Effector memory CD8-positive, alpha-beta T cell (primary cell): ENCODE measurements around the gene NRDE2.
"Not testable (repeated sequence)": the region's sequence is repeated elsewhere in the genome, so short reads cannot be mapped to it uniquely, and the experiment has no call there.

Source experiments
- ATAC-seq: fragments of 150-1000 bp; cut with Tn5 transposase; replicated peaks from 2 replicates; pipeline ENCODE4 v1.10.0; 2021; ENCODE audit warnings: mild to moderate bottlenecking, moderate library complexity
- DNase-seq, 3 experiments: peaks; one replicate each; pipeline ENCODE4 v3.0.0; 2021
- H3K27ac Mint-ChIP-seq, 2 donors: one replicate each; pipeline ENCODE4 v1.8.0; 2022; ENCODE audit warnings: mild to moderate bottlenecking in 2 of 2, mixed read lengths in 2 of 2, moderate library complexity in 2 of 2
- H3K27me3 Mint-ChIP-seq, 2 donors: one replicate each; pipeline ENCODE4 v1.8.0; 2022; ENCODE audit warnings: mixed read lengths in 2 of 2
- H3K36me3 Mint-ChIP-seq: one replicate; pipeline ENCODE4 v1.8.0; 2022; ENCODE audit warnings: mild to moderate bottlenecking, moderate library complexity, mixed read lengths; ENCODE audit not compliant: insufficient read depth
- H3K4me1 Mint-ChIP-seq, 2 donors: one replicate each; pipeline ENCODE4 v1.8.0; 2022; ENCODE audit warnings: low read depth in 2 of 2, mixed read lengths in 2 of 2
- H3K4me3 Mint-ChIP-seq, 2 donors: one replicate each; pipeline ENCODE4 v1.8.0; 2022; ENCODE audit warnings: mild to moderate bottlenecking in 2 of 2, mixed read lengths in 2 of 2, moderate library complexity in 2 of 2
- H3K9me3 Mint-ChIP-seq, 2 donors: one replicate each; pipeline ENCODE4 v1.8.0; 2022; ENCODE audit warnings: mixed read lengths in 2 of 2

The NRDE2 gene

DNA sequence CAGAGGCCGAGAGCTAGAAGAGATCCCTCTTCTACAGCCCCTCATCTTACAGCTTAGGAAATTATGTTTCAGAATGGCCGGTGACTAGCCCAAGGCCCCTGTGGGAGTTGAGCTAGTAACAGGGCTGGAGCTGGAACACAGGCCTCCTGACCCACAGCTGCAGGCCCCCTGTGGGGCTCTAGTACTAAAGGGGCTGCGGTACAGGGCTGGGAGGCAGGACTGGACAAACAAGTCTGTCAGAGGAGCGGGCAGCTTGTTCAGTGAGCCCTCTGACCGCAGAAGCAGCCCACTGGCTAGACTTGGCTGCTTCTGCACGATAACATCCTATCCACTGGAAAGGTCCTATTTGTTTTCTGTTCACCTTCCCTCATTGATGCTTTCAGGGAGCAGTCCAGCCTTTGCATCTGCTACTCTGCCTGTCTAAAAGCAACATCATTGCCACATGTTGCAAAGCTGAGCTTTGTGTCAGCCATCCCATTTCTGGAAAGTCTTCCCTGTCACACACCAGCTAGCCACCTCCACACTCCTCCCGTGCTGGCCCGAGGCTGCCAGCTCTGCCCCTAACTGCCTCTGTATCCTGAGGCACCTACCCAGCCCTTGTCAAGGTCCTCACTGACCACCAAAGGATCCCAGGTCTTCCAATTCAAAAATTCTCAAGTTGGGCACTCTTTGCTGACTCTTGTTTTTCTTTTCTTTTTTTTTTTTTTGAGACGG, 65.1 kb downstream of the NRDE2 start:
- DNase-seq (no peak), ATAC-seq (no peak)
- Mint-ChIP-seq H3K9me3 (no peaks in the 10 kb centered on the region), H3K27me3 (no peaks in the 10 kb centered on the region), H3K4me1 (peaks cover 3 to 5% of the 10 kb centered on the region in 2 donors), H3K4me3 (no peak overlapping the region), H3K36me3 (peaks cover 85% of the 10 kb centered on the region), H3K27ac (peak overlapping the region in 1 of 2 donors; percentile 38)

DNA sequence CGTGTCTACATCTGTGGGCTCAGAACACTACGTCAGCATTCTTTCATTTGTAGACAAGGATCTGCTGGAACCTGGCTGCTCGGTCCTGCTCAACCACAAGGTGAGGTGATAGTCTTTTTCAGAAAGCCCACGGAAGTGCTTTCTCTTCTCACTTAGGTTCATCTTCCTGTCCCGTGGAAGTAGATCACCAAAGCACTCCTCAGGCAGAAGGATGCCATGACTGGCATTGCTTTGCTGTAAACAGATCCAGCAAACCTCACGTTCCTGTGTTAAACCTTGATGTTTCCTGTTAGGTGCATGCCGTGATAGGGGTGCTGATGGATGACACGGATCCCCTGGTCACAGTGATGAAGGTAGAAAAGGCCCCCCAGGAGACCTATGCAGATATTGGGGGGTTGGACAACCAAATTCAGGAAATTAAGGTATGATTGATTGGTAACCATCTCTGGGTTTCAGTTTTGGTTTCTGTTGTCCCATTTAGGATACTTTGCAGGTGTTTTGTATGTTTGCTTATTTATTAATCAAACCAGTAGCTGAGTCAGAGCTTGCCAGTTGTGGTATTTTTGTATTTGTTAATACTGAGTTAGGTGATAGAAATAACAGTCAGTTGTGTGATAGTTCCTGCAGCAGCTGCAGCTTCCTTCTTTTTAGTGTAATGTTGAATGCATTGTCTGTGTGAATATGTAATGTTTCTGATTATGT, 67.8 kb downstream of the NRDE2 start:
- H3K27ac Mint-ChIP-seq = peak overlapping the region; percentile 81 to 86
- H3K4me1 Mint-ChIP-seq = peaks cover 5 to 9% of the 10 kb centered on the region in 2 donors
- H3K9me3 Mint-ChIP-seq = no peaks in the 10 kb centered on the region
- H3K4me3 Mint-ChIP-seq = peak overlapping the region in 1 of 2 donors; percentile 42
- ATAC-seq (peak; percentile 90), DNase-seq (peak in 2 of 3 experiments; percentile 28 to 30)
- H3K36me3 Mint-ChIP-seq = peaks cover 81% of the 10 kb centered on the region
- H3K27me3 Mint-ChIP-seq = no peaks in the 10 kb centered on the region

DNA sequence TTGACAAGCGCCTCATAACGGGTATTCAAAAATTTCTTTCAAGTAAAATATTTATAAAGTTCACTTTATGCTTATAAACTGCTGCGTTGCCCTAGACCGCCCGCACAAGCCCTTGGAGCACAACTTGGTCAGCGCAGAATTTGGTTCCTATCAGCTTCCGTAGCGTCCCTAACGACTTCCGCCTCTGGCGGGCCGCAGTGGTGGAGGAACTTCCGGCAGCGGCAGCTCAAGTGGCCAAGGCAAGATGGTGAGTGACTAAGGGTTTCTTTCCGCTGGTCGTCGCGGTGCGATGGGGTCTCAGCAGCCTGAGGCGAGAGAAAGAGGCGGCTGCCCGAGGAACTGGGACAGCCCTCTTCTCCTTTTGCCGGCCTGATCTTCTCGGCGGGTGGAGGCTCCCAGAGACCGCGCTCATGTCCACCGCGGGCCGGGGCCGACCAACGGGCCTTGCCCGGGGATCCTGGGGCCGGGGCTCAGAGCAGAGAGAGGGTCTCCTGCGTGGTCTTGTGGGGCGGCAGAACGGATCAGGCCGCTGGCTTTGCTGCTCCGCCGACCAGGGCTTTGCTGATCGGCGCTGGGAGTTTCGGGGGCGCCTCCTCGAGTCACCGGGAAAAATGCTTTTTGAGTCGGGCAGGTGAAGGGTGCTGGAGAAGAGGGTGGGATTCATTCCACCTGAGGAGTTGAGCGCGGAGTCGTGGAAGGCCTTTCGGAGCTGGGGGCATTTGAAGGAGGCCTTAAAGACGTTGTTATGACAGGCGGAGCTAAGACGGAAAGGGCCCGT, 75.2 kb downstream of the NRDE2 start, which contains the start of gene PSMC1:
PSMC1 (plus strand) TSS at position 200 of the 778 bp plus-strand sequence; CDS start at position 245, 45 bp downstream.
- Mint-ChIP-seq H3K4me3 (peak within 1 kb of the TSS; percentile 91 to 95), H3K4me1 (peaks cover 25 to 33% of the 10 kb centered on the region in 2 donors), H3K9me3 (peaks cover 3 to 9% of the 10 kb centered on the region in 2 donors), H3K36me3 (peaks cover 26% of the 10 kb centered on the region), H3K27me3 (peaks cover 13 to 15% of the 10 kb centered on the region in 2 donors), H3K27ac (peak within 1 kb of the TSS; percentile 97)
- DNase-seq = peak; percentile 73 to 85 (median 74)
- ATAC-seq = peak; percentile 96

DNA sequence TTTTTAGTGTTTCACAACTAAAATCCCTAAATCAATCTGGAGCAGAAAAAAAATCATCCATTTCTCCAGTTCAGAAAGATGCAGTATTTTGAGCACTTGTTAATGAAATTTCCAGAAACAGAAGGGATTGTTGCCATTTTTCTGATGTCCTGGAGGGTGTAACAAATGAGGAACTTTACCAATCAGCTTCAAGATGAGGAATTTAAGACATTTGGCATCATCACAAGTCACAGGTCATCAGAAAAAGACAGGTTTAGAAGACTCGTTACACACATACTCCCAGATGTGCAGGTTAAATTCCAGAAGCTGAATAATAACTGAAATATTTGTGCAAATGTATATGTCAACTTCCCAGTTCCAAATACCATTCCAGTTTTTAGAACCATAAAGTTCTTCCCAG, 75.9 kb downstream of the NRDE2 start:
- Mint-ChIP-seq H3K9me3 (peaks cover 3 to 9% of the 10 kb centered on the region in 2 donors), H3K27me3 (peaks cover 13 to 15% of the 10 kb centered on the region in 2 donors), H3K4me3 (peak overlapping the region; percentile 91 to 95), H3K36me3 (peaks cover 23% of the 10 kb centered on the region), H3K27ac (peak overlapping the region; percentile 97), H3K4me1 (peaks cover 25 to 29% of the 10 kb centered on the region in 2 donors)
- DNase-seq (no peak), ATAC-seq (no peak)

DNA sequence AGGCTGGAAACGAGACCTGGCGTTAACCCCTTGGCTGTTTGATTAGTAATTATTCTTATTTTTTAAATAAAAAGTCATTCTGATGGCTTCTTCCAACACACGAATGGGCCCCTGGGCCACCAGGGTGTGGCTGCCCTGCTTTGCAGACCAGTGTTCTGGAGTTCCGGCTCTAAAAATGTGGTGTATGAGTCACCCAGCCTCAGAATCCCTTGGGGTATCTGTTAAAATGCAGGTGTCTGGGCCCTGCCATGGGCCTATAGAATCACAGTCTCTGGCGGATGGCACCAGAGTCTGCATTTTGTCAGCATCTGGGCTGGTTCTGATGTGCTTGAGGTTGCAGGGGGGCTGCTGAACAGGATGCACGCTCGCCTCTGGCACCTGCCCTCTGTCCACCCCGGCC, 77.9 kb downstream of the NRDE2 start:
- Mint-ChIP-seq H3K36me3 (peaks cover 8% of the 10 kb centered on the region), H3K4me3 (no peak overlapping the region), H3K4me1 (peaks cover 24 to 27% of the 10 kb centered on the region in 2 donors), H3K27ac (no peak overlapping the region), H3K9me3 (peaks cover 3 to 9% of the 10 kb centered on the region in 2 donors), H3K27me3 (peaks cover 19 to 28% of the 10 kb centered on the region in 2 donors)
- ATAC-seq (no peak), DNase-seq (no peak)

DNA sequence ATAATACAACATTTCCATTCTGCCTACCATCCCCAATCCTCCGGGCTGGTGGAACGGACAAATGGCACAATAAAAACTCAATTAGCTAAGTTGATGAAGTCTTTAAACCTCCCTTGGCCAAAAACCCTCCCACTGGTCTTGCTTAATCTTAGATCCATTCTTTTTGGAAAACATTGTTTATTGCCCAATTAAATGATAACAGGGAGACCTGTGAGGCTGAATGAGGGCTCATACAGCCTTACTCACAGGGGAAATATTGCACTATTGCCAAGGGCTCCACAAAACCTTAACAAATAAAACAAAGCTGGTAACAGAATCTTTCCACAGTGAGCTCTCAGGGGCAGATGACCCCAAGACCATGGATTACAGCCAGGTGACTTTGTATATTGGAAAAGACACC, 83.1 kb downstream of the NRDE2 start:
- H3K27ac Mint-ChIP-seq = no peak overlapping the region
- H3K27me3 Mint-ChIP-seq = peaks cover 30 to 37% of the 10 kb centered on the region in 2 donors
- DNase-seq (no peak), ATAC-seq (no peak)
- no peaks in the 10 kb centered on the region for H3K4me1 Mint-ChIP-seq
- peaks cover 3% of the 10 kb centered on the region for H3K36me3 Mint-ChIP-seq
- no peaks in the 10 kb centered on the region for H3K9me3 Mint-ChIP-seq
- no peak overlapping the region for H3K4me3 Mint-ChIP-seq

DNA sequence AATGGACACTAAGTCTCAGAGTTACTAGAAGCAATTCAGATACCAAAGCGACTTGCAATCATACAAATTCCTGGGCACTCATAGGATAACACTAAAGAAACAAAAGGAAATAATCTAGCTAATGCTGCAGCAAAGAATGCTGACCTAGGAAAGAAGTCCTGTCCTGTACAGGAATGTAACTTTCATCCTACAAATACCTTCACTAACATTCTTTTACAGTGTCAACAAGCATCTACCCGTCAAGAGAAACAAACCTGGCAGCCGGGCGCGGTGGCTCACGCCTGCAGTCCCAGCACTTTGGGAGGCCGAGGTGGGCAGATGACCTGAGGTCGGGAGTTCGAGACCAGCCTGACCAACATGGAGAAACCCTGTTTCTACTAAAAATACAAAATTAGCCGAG, 84.3 kb downstream of the NRDE2 start:
- H3K27ac Mint-ChIP-seq = not testable (repeated sequence)

DNA sequence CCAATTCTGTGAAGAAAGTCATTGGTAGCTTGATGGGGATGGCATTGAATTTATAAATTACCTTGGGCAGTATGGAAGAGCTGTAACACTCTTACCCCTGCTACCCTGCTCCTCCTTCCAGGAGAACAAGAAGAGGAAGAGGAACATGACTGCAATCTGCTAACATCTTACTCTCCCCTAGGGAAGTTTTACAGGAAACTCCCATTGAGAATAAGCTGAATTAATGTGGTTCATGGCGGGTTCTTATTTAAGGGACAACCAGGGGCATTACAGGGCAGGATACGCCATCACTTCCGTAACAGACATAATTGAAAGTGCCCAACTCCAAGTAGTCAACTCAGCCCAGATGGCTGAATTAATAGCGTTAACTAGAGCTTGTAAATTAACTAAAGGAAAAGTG, 84.8 kb downstream of the NRDE2 start:
- no peaks in the 10 kb centered on the region for H3K4me1 Mint-ChIP-seq
- no peak overlapping the region for H3K4me3 Mint-ChIP-seq

More for the DNA sequence above, 84.3 kb downstream of the NRDE2 start:
- H3K4me3 Mint-ChIP-seq, H3K4me1 Mint-ChIP-seq, DNase-seq, H3K9me3 Mint-ChIP-seq, H3K36me3 Mint-ChIP-seq, ATAC-seq: not testable (repeated sequence)
- peaks cover 30 to 40% of the 10 kb centered on the region in 2 donors for H3K27me3 Mint-ChIP-seq

DNA sequence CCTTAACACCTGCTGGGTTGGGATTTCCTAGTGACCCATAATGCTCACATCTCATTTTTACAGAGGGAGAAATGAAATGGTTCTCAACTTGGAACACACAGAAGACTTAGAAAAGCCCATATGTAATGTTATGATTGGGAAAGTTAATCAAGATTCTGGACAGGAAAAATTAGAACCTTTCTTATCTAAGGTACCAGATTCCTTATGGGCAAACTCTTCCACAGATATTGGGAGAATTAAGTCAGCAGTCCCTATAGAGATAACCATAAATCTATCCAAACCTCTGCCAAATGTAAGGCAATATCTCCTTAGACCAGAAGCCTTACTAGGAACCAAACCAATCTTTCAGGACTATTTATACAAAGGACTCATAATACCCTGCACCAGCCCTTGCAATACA, 89.3 kb downstream of the NRDE2 start:
- ATAC-seq = no peak
- DNase-seq = no peak
- peaks cover 14 to 20% of the 10 kb centered on the region in 2 donors for H3K27me3 Mint-ChIP-seq
- H3K36me3 Mint-ChIP-seq = no peaks in the 10 kb centered on the region
- no peak overlapping the region for H3K4me3 Mint-ChIP-seq
- H3K9me3 Mint-ChIP-seq = peaks cover 4 to 22% of the 10 kb centered on the region in 2 donors
- no peak overlapping the region for H3K27ac Mint-ChIP-seq
- H3K4me1 Mint-ChIP-seq = no peaks in the 10 kb centered on the region

More for the DNA sequence above, 84.8 kb downstream of the NRDE2 start:
- Mint-ChIP-seq H3K27me3 (peaks cover 30 to 40% of the 10 kb centered on the region in 2 donors), H3K9me3 (no peaks in the 10 kb centered on the region), H3K27ac (no peak overlapping the region), H3K36me3 (peaks cover 3% of the 10 kb centered on the region)
- no peak for ATAC-seq
- DNase-seq = no peak

DNA sequence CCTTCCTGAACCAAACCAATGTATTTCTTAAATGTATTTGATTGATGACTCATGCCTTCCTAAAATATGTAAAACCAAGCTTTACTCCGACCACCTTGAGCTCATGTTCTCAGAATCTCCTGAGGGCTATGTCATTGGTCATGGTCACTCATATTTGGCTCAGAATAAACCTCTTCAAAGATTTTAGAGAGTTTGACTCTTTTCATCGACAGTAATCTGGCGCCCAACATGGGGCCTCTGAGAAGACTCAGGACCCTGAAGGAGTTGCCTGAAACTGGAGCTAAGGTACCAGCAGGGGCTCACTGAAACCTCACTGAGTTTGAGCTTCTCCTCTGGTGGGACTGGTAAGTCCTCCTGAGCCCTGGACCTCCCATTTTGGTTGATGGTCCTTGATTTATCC, 92.6 kb downstream of the NRDE2 start:
- Mint-ChIP-seq H3K9me3 (peaks cover 9 to 26% of the 10 kb centered on the region in 2 donors), H3K4me1 (peaks cover 0 to 3% of the 10 kb centered on the region in 2 donors), H3K27me3 (peaks cover 31 to 39% of the 10 kb centered on the region in 2 donors), H3K36me3 (peaks cover 11% of the 10 kb centered on the region), H3K4me3 (no peak overlapping the region), H3K27ac (no peak overlapping the region)
- no peak for ATAC-seq
- DNase-seq = no peak

DNA sequence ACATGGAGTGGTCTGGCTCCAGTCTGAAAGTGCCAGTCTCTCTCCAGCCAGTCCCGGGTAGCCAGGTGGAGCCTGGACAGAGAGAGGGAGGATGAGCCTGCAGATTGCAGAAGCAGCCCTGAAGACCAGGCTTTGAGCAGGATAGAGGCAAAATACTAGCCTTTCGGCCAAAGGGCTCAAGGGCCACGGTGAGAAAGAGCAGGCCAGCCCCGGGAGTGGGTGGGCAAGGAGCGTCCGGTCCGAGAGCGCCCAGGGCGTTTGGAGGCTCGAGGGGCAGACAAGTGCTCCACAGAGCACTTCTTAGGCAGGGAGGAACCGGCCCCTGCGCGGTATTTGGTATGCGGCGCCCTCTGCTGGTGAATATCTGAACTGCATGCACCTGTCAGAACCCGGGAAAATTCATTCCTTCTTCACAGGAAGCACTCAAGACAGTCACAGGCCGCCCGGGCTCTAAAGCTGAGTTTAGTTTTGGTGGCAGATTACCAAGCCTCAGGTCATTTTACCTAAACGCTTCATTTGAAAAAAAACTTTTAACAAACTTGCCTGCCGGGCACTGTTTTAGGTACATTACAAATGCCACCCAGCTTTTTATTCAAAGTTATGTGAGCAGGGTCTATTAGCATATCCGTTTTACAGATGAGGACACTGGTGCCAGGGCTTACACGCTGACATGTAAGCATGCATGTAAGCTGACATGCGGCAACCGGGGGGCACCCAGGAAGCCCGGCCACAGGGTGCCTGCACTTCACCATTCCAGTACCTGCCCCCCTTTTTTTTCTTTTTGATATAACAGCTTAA, 96.4 kb downstream of the NRDE2 start:
- DNase-seq = peak; percentile 49 to 59 (median 53)
- Mint-ChIP-seq H3K4me1 (peaks cover 0 to 3% of the 10 kb centered on the region in 2 donors), H3K27me3 (peaks cover 28 to 68% of the 10 kb centered on the region in 2 donors), H3K36me3 (peaks cover 11% of the 10 kb centered on the region), H3K27ac (no peak overlapping the region), H3K4me3 (no peak overlapping the region), H3K9me3 (peaks cover 9 to 26% of the 10 kb centered on the region in 2 donors)
- ATAC-seq = peak; percentile 72

DNA sequence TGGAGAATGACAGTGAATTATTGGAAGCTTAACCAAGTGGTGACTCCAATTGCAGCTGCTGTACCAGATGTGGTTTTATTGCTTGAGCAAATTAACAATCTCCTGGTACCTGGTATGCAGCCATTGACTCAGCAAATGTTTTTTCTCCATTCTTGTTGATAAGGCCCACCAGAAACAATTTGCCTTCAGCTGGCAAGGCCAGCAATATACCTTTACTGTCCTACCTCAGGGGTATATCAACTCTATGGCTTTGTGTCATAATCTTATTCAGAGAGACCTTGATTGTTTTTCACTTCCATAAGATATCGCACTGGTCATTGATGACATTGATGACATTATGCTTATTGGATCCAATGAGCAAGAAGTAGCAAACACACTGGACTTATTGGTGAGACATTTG, 101.8 kb downstream of the NRDE2 start:
- not testable (repeated sequence) for H3K9me3 Mint-ChIP-seq, H3K4me1 Mint-ChIP-seq, H3K36me3 Mint-ChIP-seq, ATAC-seq, H3K4me3 Mint-ChIP-seq, DNase-seq, H3K27ac Mint-ChIP-seq
- H3K27me3 Mint-ChIP-seq = peaks cover 23 to 63% of the 10 kb centered on the region in 2 donors
